Neural cell (in vitro differentiated cells): ENCODE data around the gene FOXL3.

Experiments used
- CTCF ChIP-seq: fragments of 450-650 bp; IDR thresholded peaks from 2 replicates; pipeline ENCODE4 v1.5.1; 2014; ENCODE audit warnings: antibody characterized with exemption, mild to moderate bottlenecking, moderate library complexity; ENCODE audit not compliant: poor library complexity, severe bottlenecking
- EP300 ChIP-seq: fragments of 450-650 bp; conservative IDR thresholded peaks from 2 replicates; pipeline ENCODE4 v1.6.1; 2014; ENCODE audit warnings: antibody characterized with exemption, mild to moderate bottlenecking, moderate library complexity; ENCODE audit not compliant: poor library complexity, severe bottlenecking
- EZH2 ChIP-seq: fragments of 200-600, 300-800 bp; shearing (Covaris generic), sonication (generic); IDR thresholded peaks from 2 replicates; pipeline ENCODE4 v1.6.1; 2014; ENCODE audit warnings: antibody characterized with exemption, low read length, borderline replicate concordance, mild to moderate bottlenecking; ENCODE audit not compliant: insufficient read depth, poor library complexity, severe bottlenecking
- MXI1 ChIP-seq: fragments of 450-650 bp; conservative IDR thresholded peaks from 2 replicates; pipeline ENCODE4 v1.6.1; 2014; ENCODE audit warnings: antibody characterized with exemption, mild to moderate bottlenecking; ENCODE audit not compliant: poor library complexity, severe bottlenecking
- POLR2AphosphoS5 ChIP-seq: IDR thresholded peaks from 2 replicates; pipeline ENCODE4 v1.6.1; 2012
- SMC3 ChIP-seq: fragments of 450-650 bp; conservative IDR thresholded peaks from 2 replicates; pipeline ENCODE4 v1.6.1; 2014; ENCODE audit warnings: antibody characterized with exemption, mild to moderate bottlenecking, moderate library complexity; ENCODE audit not compliant: poor library complexity
- TF ChIP-seq, protein P1 (sequence below): IDR thresholded peaks from 2 replicates; pipeline ENCODE4 v1.6.1; 2012; ENCODE audit warnings: borderline replicate concordance

DNA sequence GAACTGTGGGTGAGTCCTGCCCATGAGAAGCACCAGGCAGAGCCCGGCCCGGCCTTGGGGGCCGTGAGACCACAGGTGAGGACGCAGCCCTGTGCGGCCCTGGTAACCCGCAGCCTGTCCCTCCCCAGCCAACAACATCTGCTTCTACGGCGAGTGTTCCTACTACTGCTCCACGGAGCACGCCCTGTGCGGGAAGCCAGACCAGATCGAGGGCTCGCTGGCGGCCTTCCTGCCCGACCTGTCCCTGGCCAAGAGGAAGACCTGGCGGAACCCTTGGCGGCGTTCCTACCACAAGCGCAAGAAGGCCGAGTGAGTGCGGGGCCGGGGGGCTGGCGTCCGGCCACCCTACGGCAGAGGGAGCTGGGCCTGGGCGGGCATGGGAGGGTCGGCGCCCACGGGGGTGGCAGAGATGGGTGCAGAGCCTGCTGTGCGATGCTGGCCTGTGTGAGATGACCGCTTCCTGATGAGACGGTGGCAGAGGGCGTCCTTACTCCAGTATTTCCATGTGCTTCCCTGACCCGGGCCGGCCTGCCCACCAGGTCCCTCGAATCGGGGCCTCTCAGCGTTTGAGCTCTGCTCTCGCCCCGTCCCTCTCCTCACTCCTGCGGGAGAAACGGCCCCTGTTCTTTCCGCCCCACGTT, 34.1 kb upstream of the FOXL3 start:
- no peak for TF ChIP-seq EP300
- no peak for TF ChIP-seq MXI1
- no peak for TF ChIP-seq POLR2AphosphoS5
- no peak for TF ChIP-seq CTCF
- TF ChIP-seq, protein P1, sequence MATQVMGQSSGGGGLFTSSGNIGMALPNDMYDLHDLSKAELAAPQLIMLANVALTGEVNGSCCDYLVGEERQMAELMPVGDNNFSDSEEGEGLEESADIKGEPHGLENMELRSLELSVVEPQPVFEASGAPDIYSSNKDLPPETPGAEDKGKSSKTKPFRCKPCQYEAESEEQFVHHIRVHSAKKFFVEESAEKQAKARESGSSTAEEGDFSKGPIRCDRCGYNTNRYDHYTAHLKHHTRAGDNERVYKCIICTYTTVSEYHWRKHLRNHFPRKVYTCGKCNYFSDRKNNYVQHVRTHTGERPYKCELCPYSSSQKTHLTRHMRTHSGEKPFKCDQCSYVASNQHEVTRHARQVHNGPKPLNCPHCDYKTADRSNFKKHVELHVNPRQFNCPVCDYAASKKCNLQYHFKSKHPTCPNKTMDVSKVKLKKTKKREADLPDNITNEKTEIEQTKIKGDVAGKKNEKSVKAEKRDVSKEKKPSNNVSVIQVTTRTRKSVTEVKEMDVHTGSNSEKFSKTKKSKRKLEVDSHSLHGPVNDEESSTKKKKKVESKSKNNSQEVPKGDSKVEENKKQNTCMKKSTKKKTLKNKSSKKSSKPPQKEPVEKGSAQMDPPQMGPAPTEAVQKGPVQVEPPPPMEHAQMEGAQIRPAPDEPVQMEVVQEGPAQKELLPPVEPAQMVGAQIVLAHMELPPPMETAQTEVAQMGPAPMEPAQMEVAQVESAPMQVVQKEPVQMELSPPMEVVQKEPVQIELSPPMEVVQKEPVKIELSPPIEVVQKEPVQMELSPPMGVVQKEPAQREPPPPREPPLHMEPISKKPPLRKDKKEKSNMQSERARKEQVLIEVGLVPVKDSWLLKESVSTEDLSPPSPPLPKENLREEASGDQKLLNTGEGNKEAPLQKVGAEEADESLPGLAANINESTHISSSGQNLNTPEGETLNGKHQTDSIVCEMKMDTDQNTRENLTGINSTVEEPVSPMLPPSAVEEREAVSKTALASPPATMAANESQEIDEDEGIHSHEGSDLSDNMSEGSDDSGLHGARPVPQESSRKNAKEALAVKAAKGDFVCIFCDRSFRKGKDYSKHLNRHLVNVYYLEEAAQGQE = no peak
- TF ChIP-seq EZH2 = no peak
- no peak for TF ChIP-seq SMC3
